ENCODE measurements around the gene BCL2A1. TPM values are rescaled to one million over a fixed set of nuclear protein-coding genes. Genes with fewer than 3 reads are reported as not detected.

Gene BCL2A1
- total RNA-seq, 1 experiment from 2014 or later = 0.44 TPM

DNA sequence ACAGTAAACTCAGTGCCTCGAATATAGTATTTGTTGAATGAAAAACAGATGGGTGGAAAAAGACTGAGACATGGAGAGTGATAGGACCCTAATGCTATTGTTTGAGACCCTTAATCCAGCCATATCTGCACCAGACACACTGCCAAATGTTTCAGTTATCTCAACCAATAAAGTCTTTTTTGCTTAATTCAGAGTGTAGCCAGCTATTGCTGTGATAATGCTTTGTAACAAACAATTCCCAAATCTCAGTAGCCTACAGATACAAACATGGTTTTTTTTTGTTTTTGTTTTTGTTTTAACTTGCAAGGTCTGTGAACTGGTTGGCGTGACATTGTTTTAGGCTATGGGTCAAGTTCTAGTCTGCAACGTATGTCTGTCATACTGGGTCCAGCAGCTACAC, 17.0 kb upstream of the BCL2A1 start:
- Histone ChIP-seq H3K36me3 (ENCODE audit: control insufficient read depth in 1 of 2, insufficient read depth in 2 of 2, low read length in 2 of 2) (no peaks in the 10 kb centered on the region), H3K27me3 (ENCODE audit: insufficient read depth, low read length) (peaks cover 4% of the 10 kb centered on the region; the same call in 1 of the 2 replicates), H3K4me2 (ENCODE audit: low read length) (no peak overlapping the region), H4K20me1 (ENCODE audit: insufficient read depth) (no peaks in the 10 kb centered on the region), H2AFZ (ENCODE audit: low read depth, low read length, poor library complexity, severe bottlenecking) (no peak overlapping the region), H3K4me1 (ENCODE audit: control insufficient read depth in 1 of 2, insufficient read depth in 2 of 2, low read length in 2 of 2) (no peaks in the 10 kb centered on the region), H3K9ac (ENCODE audit: low read length) (no peak overlapping the region), H3K27ac (ENCODE audit: low read depth, low read length) (no peak overlapping the region), H3K79me2 (ENCODE audit: insufficient read depth, low read length) (no peaks in the 10 kb centered on the region), H3K9me2 (ENCODE audit: insufficient read depth) (no peaks in the 10 kb centered on the region), H3K9me3 (ENCODE audit: control insufficient read depth in 1 of 2, insufficient read depth in 1 of 2, low read depth in 1 of 2, low read length in 2 of 2) (no peaks in the 10 kb centered on the region), H3K4me3 (replicated peaks in 1 of 2; ENCODE audit: low read depth in 1 of 2, low read length in 2 of 2) (no peak overlapping the region)
- TF ChIP-seq ZNF274 (IDR thresholded peaks at IDR 0.05; ENCODE audit: low read depth, low read length) = no peak
- no peak for TF ChIP-seq ZFX (IDR thresholded peaks at IDR 0.05)
- no peak for TF ChIP-seq REST (IDR thresholded peaks at IDR 0.05; ENCODE audit: low read depth)
- TF ChIP-seq FOSL1 (IDR thresholded peaks at IDR 0.05; ENCODE audit: low read depth) = no peak
- TF ChIP-seq EZH2phosphoT487 (IDR thresholded peaks at IDR 0.05; ENCODE audit: borderline replicate concordance) = no peak
- no peak for TF ChIP-seq EZH2 (IDR thresholded peaks at IDR 0.05)
- TF ChIP-seq, protein P1, sequence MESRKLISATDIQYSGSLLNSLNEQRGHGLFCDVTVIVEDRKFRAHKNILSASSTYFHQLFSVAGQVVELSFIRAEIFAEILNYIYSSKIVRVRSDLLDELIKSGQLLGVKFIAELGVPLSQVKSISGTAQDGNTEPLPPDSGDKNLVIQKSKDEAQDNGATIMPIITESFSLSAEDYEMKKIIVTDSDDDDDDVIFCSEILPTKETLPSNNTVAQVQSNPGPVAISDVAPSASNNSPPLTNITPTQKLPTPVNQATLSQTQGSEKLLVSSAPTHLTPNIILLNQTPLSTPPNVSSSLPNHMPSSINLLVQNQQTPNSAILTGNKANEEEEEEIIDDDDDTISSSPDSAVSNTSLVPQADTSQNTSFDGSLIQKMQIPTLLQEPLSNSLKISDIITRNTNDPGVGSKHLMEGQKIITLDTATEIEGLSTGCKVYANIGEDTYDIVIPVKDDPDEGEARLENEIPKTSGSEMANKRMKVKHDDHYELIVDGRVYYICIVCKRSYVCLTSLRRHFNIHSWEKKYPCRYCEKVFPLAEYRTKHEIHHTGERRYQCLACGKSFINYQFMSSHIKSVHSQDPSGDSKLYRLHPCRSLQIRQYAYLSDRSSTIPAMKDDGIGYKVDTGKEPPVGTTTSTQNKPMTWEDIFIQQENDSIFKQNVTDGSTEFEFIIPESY (IDR thresholded peaks at IDR 0.05; ENCODE audit: extremely low read depth, insufficient replicate concordance, low read length) = no peak
- TF ChIP-seq POLR2AphosphoS5 (IDR thresholded peaks at IDR 0.05; ENCODE audit: low read depth, low read length) = no peak
- no peak for TF ChIP-seq RAD21 (IDR thresholded peaks at IDR 0.05; ENCODE audit: low read depth)
- TF ChIP-seq CEBPB (IDR thresholded peaks at IDR 0.05; ENCODE audit: low read depth) = no peak
- TF ChIP-seq, protein P2, sequence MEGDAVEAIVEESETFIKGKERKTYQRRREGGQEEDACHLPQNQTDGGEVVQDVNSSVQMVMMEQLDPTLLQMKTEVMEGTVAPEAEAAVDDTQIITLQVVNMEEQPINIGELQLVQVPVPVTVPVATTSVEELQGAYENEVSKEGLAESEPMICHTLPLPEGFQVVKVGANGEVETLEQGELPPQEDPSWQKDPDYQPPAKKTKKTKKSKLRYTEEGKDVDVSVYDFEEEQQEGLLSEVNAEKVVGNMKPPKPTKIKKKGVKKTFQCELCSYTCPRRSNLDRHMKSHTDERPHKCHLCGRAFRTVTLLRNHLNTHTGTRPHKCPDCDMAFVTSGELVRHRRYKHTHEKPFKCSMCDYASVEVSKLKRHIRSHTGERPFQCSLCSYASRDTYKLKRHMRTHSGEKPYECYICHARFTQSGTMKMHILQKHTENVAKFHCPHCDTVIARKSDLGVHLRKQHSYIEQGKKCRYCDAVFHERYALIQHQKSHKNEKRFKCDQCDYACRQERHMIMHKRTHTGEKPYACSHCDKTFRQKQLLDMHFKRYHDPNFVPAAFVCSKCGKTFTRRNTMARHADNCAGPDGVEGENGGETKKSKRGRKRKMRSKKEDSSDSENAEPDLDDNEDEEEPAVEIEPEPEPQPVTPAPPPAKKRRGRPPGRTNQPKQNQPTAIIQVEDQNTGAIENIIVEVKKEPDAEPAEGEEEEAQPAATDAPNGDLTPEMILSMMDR (IDR thresholded peaks at IDR 0.05 in 2 of 3, conservative IDR thresholded peaks at IDR 0.05 in 1 of 3; ENCODE audit: borderline replicate concordance in 1 of 3, insufficient read depth in 1 of 3, low read depth in 2 of 3, low read length in 2 of 3) = no peak
- TF ChIP-seq SIN3A (IDR thresholded peaks at IDR 0.05; ENCODE audit: low read depth) = no peak
- no peak for TF ChIP-seq TCF7L2 (IDR thresholded peaks at IDR 0.05; ENCODE audit: borderline replicate concordance, extremely low read depth, insufficient read depth, insufficient read length)
- ATAC-seq (no peak), DNase-seq (ENCODE audit: low read depth, low spot score) (no peak)
- CTCF ChIA-PET = no interaction called here
- RAD21 ChIA-PET (ENCODE audit: low non-redundant PET in 1 of 2, low total read pairs in 2 of 2, uncharacterized antibody in 2 of 2, unreplicated experiment in 2 of 2) = no interaction called here
- intact Hi-C loops (cut with micrococcal nuclease) = no loop called here
- POLR2A ChIA-PET = no interaction called here
- BruUV-seq (replicated peaks) = no TSS peak
